Hematopoietic multipotent progenitor cell treated with erythropoietin and hydrocortisone succinate and interleukin-3 and kit ligand, for 17 days (in vitro differentiated cells): ENCODE data around the gene SEC24B.
"Not testable (repeated sequence)": the region's sequence is repeated elsewhere in the genome, so short reads cannot be mapped to it uniquely, and the experiment has no call there.

Experiments
- DNase-seq: peaks from one replicate; pipeline ENCODE4 v3.0.0-alpha.2; 2015; ENCODE audit warnings: low spot score

The SEC24B gene

DNA sequence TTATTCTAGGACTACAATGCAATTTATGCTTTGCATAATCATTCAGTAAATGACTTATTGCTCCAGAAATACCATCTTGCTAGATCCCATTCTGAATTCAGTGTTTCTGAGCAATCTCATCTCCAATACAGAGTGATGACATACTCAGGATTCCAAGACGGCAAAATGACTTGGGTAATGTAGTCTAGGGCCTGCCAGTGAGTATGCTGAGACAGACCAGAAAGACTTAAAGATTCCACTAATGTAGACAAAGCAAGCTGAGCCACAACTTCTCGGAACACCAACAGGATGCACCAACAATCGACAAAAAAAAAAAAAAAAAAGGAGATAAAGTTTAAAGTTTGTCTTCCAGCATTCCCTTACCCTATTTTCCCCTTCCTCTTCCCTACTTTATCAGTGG is 919 bp upstream of the SEC24B start:
- DNase-seq, result peak; percentile 30

DNA sequence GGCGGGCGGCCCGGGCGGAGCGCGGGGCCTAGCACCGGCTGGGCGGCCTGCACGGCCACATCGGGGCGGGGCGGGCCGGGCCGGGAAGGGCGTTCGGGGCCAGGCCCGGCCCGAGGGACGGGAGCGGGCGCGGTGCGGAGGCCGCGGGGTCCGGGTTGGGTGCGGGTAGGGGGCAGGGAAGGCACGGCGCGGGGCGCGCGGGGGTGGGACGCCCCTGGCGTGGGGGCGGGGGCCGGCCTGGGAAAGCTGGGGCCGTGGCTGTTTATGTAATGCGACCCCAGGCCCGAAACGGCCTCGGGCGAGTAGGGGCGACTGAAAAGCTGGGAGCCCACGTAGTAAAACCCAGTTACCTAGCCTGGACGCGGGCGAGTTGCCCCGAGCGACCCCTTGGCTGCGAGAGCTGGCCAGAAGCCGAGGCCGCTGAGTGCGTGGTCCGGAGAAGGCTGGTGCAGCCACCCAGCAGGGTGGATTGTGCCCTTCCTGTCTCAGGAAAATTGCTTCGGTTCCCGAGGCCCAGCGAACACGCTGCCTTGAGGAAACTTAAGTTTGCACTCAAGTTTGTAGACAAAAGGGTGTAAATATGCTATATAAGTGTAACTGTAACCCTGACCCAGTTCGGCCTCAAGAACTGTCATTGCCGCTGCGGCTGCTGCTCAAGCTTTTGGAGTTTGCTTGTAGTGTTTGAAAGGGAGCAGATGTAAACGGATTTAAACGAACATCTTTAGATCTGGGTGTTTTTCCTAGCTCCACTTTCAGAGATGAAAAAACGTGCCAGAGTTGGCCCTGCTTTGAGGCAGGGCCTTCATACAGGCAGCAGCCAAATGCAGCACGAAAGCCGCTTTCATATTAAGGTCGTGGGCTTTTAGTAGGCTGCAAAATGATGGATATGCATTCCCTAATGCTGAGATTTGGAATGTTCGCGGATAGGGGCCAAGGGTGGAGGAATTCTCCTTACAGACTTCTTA is 674 bp downstream of the SEC24B start:
- peak; percentile 49 for DNase-seq

DNA sequence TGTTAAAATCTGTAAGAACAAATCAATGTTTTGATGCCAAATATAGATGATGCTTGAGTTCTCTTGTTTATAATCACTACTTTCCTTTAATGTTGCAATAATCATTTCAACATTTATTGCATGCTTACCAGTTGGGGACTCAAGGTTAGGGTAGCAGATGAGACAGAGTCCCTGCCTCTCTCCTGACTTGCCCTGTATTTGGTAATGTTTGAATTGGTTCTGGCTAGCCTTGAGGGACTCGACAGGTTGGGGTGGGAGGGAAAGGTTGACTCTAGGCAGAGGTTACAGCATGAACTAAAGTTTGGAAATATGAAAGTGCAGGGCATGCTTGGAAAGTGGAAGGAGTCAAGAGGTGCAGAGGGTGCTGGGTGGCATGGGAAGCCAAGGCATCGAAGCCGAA is 2.0 kb downstream of the SEC24B start:
- no peak for DNase-seq

DNA sequence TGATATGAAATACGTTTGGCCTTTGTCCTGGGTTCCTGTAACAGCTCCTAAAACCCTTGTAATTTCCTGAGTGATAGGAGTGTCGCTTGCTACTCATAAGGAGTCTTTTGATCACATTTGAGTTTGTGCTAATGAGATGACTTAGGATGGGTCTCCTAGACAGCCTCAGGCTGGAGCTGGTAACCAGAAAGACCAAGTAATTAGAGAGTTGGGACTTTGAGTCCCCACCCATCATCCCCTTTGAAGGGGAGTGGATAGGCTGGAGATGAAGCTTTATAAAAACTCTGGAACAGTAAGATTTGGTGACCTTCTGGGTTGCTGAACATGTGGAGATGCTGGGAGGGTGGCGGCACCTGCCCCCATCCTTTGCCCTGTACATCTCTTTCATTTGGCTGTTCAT is 2.9 kb downstream of the SEC24B start:
- DNase-seq, result no peak

DNA sequence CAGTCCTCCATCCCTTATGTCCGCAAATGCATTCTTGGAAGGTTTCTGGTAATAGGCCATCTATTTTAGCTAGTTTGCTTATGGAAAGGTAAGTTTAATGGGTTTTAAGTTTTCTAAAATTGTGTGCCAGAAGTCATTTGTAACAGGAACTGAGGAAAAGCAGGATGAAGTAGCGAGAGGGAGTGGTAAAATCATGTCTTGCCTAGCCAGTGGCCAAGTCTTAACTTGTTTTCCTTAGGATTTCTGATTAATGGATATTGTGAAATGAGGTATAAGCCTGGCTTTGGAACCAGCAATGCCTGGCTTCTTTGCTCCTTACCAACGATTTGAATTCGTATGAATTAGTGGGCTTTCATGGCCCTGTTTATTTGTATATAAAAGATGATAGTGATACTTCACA is 7.3 kb downstream of the SEC24B start:
- no peak for DNase-seq

DNA sequence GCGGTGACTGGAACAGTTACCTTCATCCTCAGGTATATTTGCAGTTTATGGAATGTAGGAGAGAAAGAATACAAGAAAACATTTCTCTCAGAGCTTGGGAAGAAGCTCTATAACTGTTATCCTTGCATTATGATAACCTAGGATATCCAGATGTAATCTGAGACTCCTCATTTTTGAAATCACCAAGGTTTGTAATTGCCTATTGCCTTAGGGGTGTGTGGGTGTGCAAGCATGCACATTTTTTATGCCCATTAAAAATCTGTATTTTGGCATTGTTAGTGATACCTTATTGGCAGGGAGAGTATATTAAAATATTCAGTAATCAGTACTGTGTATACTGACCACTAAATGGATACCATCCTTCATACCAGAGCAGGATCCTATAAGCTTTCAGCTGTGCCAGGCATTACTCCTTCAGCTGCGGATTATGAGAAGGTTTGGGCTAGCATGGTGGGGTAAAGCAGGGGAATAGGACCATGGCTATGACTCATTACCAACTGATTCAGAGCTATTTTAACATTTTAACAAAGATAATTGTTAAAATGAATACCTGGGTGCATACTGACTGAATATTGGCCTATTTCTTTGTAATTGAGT is 8.3 kb downstream of the SEC24B start:
- no peak for DNase-seq

DNA sequence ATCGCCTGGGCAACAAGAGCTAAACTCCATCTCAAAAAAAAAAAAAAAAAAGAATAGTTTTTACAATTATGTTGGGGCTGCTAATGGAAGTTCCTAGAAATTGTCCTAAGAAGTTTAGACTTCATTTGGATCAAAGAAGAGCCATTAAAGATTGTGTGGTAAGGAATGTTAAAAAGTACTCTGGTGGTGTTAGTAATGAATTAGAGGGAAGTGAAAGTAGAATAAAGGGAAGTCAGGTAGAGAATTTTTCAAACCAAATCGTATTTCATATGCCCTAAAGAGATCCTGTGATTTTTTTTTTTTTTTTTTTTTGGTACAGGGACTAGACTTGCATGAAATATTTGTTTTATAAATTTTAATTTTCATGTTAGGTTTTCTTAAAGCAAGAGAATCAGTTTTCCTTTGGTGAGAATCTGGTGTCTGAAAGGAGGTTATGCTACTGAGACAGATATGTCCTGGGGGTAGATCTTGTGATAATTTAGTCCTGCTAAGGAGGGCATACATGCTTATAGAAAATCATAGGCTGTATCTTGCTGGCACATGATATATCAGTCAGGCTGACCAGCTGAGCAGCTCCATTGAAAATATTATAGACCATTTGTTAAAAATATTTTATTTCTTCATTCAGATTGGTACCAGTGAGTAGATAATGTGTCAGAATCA is 10.7 kb downstream of the SEC24B start:
- DNase-seq, result no peak

DNA sequence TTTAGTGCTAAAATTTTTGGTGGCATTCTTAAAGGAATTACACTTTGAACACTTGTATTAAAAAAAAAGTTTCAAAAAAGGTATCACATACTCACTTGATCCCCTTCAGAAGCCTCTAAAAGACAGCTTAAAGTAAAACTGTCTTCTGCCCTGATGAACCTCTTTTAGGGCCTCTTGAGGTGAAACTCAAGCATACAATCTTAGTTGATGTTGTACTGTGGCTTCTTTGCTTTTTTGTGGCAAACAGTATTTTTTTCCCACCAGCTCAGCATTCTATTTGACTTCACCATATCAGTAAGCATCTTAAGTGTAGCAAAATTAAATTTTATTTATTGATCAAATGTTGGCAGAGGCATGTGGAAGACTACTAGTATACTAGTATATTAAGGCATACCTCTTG is 13.7 kb downstream of the SEC24B start:
- DNase-seq, result no peak

DNA sequence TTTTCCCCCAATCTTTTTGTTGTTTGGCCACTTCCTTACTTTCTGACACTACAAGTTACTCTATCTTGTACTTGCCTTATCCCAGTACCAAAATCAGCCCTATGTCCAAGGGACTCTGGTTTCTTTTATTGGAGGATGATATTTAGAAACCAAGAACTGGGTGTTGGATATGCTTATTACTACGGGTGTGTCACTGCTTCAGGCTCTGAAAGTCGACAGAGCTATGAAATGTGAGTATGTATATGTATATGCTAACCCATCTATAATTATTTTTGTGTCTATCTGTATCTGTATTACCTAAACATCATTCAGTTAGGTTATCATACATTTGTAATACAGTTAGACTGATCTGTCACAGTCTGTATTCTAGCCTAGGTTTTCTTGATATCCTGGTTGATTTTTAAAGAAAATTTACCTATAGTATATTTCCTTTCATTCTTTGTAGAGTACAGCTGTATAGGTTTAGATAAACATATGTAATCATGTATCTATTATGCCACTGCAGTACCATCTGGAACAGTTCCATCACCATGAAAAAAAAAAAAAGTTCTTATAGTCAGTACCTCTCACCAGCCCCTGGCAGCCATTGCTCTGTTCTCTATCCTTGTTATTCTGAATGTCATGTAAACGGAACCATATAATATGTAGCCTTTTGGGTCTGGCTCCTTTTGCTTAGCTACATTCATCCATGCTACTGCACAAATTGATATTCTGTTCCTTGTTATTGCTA is 18.1 kb downstream of the SEC24B start:
- peak; percentile 29 for DNase-seq

DNA sequence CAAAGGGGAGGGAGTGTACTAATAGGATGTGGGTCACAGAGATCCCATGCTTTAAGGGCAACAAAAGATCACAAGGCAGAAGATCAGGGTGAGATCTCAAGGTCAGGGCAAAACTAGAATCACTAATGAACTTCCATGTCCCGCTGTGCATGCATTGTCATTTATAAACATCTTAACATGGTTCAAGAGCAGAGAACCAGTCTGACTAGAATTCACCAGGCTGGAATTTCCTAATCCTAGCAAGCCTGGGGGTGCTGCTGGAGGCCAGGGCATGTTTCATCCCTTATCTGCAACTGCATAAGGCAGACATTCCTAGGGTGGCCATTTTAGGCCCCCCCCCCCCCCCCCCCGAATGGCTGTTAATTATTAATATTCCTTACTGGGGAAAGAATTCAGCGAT is 19.5 kb downstream of the SEC24B start:
- DNase-seq, result not testable (repeated sequence)

DNA sequence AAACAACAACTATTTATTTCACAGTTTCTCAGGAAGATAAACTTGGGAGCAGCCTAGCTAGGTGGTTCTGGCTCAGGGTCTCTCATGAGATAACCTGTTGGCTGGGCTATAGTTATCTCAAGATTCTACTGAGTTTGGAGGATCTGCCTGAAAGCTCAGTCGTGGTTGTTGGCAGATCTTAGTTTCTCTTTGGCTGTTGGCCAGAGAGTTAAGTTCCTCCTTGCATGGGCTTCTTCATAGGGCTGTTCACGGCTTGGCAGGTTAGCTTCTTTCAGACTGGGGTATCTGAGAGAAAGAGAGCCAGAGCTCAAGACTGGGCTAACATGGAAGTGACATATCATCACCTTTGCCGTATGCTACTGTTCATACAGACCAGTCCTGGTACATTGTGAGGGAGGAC is 28.7 kb downstream of the SEC24B start:
- DNase-seq, result peak; percentile 41

DNA sequence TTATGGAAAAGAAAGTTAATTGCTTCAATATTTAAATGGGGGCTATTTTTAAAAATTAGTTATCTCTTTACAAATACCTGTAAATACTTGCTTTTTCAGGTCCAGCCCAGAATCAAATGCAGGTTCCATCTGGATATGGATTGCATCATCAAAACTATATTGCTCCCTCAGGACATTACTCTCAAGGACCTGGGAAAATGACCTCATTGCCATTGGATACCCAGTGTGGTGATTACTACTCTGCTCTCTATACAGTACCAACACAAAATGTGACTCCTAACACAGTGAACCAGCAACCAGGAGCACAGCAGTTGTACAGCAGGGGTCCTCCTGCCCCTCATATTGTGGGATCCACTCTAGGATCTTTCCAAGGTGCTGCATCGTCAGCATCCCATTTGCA is 29.2 kb downstream of the SEC24B start:
- no peak for DNase-seq

DNA sequence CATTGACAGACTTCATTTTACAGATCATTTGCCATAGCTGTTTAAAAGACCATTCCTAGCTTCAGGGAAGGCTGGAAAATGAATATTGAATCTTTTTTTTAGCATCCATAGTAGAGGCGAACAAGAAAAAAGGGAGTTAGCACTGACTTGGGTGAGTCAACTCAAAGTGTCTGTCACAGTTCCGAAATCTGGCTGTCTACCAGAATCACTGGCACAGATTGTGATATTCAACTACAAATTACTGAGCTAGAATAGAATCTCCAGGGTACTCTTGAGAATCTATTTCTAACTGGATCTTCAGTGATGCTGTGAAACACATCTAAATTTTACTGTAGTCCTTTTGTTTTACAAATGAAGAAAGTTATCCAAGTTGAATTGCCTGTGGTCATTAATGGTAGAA is 31.5 kb downstream of the SEC24B start:
- no peak for DNase-seq

DNA sequence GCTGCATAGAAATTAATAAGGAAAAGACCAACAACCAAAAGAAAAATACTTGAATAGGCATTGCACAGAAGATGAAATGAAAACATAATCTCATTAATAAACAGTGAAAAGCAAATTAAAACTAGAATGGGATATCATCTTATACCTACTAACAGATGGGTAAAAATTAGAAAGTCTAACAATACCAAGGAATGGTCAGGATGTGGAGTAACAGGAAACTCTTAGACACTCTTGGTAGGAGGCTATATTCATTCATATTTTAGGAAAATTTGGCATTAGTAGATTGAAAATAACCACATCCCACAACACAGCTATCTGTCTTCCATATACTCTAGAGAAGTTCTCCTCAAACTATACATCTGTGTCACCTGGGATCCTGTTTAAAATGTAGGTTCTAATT is 36.3 kb downstream of the SEC24B start:
- no peak for DNase-seq

DNA sequence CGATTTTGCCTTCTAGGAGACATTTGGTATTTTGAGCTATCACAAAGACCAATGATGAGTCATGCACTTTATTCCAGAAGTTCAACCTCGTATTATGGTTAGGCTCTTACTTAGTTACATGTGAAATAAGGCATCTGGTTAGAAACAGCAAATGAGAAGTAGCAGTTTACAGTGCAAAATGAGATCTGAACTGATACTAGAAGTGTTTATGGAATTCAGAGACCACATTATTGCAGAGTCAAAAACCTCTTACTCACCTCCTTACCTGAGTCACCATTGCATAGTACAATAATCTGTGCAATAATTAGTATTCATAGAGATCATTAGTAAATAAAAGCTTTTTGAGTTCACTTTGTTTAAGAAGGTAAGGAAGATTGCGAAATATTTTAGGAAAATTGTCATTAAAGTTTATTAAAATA is 38.7 kb downstream of the SEC24B start:
- no peak for DNase-seq

DNA sequence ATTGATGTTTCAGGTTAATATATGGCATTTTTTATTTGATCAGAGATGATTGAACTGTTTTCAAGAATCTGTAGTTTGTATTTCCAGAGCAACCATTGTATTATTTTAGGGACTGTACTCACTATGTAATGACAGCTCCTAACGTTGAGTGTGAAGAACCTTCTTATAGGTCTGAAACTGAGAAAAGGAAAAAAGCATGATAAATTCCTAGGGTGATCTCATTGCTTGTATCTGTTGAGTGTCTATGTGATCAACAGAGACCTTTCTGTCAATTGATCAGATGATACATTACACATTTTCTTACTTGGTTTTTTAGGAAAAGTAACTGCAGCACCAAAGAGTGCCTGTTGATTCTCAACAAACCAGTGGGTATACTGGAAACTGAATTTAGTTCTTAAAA is 40.2 kb downstream of the SEC24B start:
- DNase-seq, result no peak

DNA sequence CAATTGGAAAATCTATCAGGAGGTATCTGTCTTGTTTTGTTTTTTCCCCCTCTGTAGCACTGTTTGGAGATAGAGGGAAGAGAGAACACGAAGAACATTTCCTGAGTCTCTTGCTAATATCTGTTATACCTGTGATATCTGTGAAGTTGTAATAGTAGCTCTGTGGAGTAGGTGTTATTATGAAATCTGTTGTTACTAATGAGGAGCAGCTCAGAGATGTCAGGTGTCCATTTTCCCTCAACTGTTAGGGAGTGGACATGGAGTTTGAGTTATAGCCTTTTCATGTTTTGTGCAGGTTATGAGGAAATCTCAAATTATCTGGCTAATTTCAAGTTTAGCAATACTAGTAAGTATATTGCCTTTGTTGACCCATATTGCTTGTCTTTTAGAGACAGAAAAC is 52.4 kb downstream of the SEC24B start:
- DNase-seq, result no peak

DNA sequence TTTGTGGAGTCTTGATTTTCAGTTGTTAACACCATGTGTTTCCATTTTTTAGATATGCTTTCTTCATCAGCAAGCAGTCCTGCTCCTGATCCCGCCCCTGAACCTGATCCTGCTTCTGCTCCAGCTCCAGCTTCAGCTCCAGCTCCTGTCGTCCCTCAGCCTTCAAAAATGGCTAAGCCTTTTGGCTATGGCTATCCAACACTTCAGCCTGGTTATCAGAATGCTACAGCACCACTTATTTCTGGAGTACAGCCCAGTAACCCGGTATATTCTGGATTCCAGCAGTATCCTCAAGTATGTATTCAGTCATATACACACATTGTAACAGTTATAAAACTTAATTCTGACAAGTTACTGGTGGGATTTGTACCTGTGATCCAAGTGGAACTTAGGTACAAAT is 60.9 kb downstream of the SEC24B start:
- peak; percentile 42 for DNase-seq

DNA sequence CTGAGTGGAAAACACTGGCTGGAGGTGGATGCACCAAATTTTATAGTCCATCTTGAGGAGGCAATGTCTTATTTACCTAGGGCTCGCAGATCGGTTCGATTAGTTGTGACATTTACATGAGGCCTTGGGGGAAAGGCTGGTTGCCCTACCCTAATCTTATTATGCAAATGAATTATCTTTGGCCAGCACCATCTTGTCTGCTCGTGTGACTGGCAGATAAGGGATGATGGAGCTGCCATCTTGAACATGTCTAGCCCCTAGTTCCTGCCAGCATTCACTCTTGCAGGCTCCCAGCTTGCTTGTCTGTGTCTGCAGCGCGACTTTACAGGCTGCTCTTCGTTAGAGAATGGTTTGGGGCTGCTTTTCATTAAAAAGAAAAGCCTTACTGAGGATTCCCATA is 61.9 kb downstream of the SEC24B start:
- DNase-seq, result peak; percentile 53

DNA sequence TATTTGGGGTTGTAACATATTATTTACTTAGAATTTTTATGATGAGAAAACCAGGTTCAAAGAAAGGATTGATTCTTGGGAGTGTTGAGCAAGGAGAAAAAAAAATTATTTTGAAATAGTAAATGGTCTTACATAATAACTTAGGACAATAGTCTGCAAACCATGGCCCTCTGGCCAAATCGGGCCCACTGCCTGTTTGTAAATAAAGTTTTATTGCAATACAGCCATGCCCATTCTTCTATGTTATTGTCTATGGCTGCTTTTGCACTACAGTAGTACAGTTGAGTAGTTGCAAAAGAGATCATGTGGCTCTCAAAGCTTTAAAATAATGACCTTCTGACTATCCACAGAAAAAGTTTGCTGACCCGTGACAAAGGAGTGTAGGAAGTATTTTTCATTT is 63.3 kb downstream of the SEC24B start:
- DNase-seq, result no peak

DNA sequence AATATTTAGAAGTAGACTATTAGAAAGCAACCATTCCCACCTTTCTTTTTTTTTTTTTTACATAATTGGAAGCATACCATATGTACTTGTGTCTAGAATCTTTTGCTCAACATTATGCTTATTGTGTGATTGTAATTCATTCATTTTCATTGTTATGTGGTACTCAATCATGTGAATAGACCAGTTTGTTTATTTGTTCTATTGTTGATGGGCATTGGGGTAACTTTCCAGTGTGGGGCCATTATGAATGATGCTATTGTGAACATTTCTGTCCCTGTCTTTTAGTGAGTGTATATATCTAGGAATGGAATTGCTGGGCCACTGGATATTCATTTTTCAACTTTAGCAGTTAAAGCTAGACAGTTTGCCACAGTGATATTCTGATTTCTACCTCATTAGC is 63.9 kb downstream of the SEC24B start:
- DNase-seq, result no peak

DNA sequence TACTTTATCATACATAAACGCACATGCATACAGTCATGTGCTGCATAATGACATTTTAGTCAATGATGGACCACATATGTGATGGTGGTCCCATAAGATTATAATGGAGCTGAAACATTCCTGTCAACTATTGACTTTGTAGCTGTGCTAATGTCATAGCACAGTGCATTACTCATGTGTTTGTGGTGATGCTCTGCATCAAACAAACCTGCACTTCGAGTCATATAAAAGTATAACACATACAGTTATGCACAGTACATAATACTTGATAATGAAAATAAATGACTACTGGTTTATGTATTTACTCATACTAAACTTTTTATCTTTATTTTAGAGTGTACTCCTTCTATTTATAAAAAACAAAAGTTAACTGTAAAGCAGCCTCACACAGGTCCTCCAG is 65.9 kb downstream of the SEC24B start:
- DNase-seq, result no peak
